Measurements from ENCODE around the gene FAM107B.
"Not testable (repeated sequence)": the region's sequence is repeated elsewhere in the genome, so short reads cannot be mapped to it uniquely, and the experiment has no call there.

Gene FAM107B

GRCh38 chr10:14695847-14696480 is 78.7 kb downstream of the FAM107B start:
- Histone ChIP-seq H3K27me3 (ENCODE audit: insufficient read depth, low read depth, severe bottlenecking) (no peaks in the 10 kb centered on the region), H3K4me3 (ENCODE audit: low read depth, low read length) (no peak overlapping the region), H3K27ac (no peak overlapping the region), H3K9me3 (ENCODE audit: severe bottlenecking) (no peaks in the 10 kb centered on the region), H3K36me3 (no peaks in the 10 kb centered on the region)
- TF ChIP-seq, protein P1, sequence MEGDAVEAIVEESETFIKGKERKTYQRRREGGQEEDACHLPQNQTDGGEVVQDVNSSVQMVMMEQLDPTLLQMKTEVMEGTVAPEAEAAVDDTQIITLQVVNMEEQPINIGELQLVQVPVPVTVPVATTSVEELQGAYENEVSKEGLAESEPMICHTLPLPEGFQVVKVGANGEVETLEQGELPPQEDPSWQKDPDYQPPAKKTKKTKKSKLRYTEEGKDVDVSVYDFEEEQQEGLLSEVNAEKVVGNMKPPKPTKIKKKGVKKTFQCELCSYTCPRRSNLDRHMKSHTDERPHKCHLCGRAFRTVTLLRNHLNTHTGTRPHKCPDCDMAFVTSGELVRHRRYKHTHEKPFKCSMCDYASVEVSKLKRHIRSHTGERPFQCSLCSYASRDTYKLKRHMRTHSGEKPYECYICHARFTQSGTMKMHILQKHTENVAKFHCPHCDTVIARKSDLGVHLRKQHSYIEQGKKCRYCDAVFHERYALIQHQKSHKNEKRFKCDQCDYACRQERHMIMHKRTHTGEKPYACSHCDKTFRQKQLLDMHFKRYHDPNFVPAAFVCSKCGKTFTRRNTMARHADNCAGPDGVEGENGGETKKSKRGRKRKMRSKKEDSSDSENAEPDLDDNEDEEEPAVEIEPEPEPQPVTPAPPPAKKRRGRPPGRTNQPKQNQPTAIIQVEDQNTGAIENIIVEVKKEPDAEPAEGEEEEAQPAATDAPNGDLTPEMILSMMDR (IDR thresholded peaks at IDR 0.05; ENCODE audit: low read depth, low read length): no peak
- DNase-seq: no peak

- no peaks in the 10 kb centered on the region for H3K9me3 ChIP-seq (ENCODE audit: severe bottlenecking)
- H3K27ac ChIP-seq: no peak overlapping the region
- no peak overlapping the region for H3K4me3 ChIP-seq (ENCODE audit: low read depth, low read length)
- H3K27me3 ChIP-seq (ENCODE audit: insufficient read depth, low read depth, severe bottlenecking): no peaks in the 10 kb centered on the region
- TF ChIP-seq, protein P1 (IDR thresholded peaks at IDR 0.05; ENCODE audit: low read depth, low read length): no peak
- no peaks in the 10 kb centered on the region for H3K36me3 ChIP-seq
- no peak for DNase-seq
Observed at GRCh38 chr10:14693891-14694290, 80.8 kb downstream of the FAM107B start.

GRCh38 chr10:14692344-14693076 is 82.2 kb downstream of the FAM107B start:
- Histone ChIP-seq H3K36me3 (no peaks in the 10 kb centered on the region), H3K9me3 (ENCODE audit: severe bottlenecking) (no peaks in the 10 kb centered on the region), H3K4me3 (ENCODE audit: low read depth, low read length) (no peak overlapping the region), H3K27me3 (ENCODE audit: insufficient read depth, low read depth, severe bottlenecking) (no peaks in the 10 kb centered on the region), H3K27ac (no peak overlapping the region)
- TF ChIP-seq, protein P1 (IDR thresholded peaks at IDR 0.05; ENCODE audit: low read depth, low read length): no peak
- no peak for DNase-seq

- Histone ChIP-seq H3K27ac (no peak overlapping the region), H3K36me3 (no peaks in the 10 kb centered on the region), H3K4me3 (ENCODE audit: low read depth, low read length) (no peak overlapping the region), H3K27me3 (ENCODE audit: insufficient read depth, low read depth, severe bottlenecking) (no peaks in the 10 kb centered on the region), H3K9me3 (ENCODE audit: severe bottlenecking) (no peaks in the 10 kb centered on the region)
- TF ChIP-seq, protein P1 (IDR thresholded peaks at IDR 0.05; ENCODE audit: low read depth, low read length): no peak
- no peak for DNase-seq
Observed at GRCh38 chr10:14691359-14691758, 83.3 kb downstream of the FAM107B start.

- H3K27ac ChIP-seq: no peak overlapping the region
- DNase-seq: no peak
- no peak overlapping the region for H3K4me3 ChIP-seq (ENCODE audit: low read depth, low read length)
- H3K36me3 ChIP-seq: no peaks in the 10 kb centered on the region
- TF ChIP-seq, protein P1 (IDR thresholded peaks at IDR 0.05; ENCODE audit: low read depth, low read length): no peak
- no peaks in the 10 kb centered on the region for H3K9me3 ChIP-seq (ENCODE audit: severe bottlenecking)
- no peaks in the 10 kb centered on the region for H3K27me3 ChIP-seq (ENCODE audit: insufficient read depth, low read depth, severe bottlenecking)
Observed at GRCh38 chr10:14688606-14689005, 86.1 kb downstream of the FAM107B start.

DNA sequence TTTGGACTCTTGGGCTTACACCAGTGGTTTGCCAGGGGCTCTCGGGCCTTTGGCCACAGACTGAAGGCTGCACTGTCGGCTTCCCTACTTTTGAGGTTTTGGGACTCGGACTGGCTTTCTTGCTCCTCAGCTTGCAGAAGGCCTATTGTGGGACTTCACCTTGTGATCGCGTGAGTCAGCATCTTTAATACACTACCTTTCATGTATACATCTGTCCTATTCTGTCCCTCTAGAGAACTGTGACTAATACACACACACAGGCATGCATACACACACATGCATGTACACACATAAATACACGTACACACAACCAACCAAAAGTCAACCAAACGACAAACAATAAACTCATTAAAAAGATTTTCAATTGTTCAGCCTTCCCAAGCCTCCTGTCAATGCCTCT is 86.5 kb downstream of the FAM107B start:
- H3K4me3 ChIP-seq (ENCODE audit: low read depth, low read length); H3K36me3 ChIP-seq; DNase-seq; H3K27ac ChIP-seq; H3K27me3 ChIP-seq (ENCODE audit: insufficient read depth, low read depth, severe bottlenecking); H3K9me3 ChIP-seq (ENCODE audit: severe bottlenecking): not testable (repeated sequence)
